ENCODE data around the gene CTBP1.

- TF ChIP-seq POLR2AphosphoS5 (IDR thresholded peaks at IDR 0.05) (no peak), TAF1 (IDR thresholded peaks at IDR 0.05; ENCODE audit: low read depth) (no peak), RAD21 (conservative IDR thresholded peaks at IDR 0.05) (no peak), CTCF (IDR thresholded peaks at IDR 0.05; ENCODE audit: poor library complexity, severe bottlenecking) (no peak), REST (IDR thresholded peaks at IDR 0.05; ENCODE audit: borderline replicate concordance) (no peak), EZH2 (IDR thresholded peaks at IDR 0.05; ENCODE audit: borderline replicate concordance, insufficient read depth, low read length, poor library complexity, severe bottlenecking) (no peak), EP300 (conservative IDR thresholded peaks at IDR 0.05; ENCODE audit: poor library complexity, severe bottlenecking) (no peak)
Observed at GRCh38 chr4:1230971-1231636, 17.8 kb downstream of the CTBP1 start.
